CD4-positive, alpha-beta T cell treated with Interleukin-15 for 4 hours (primary cell): Measurements from ENCODE around the gene LMF1.

Source experiments
- DNase-seq: peaks from one replicate; pipeline ENCODE4 v3.0.0-alpha.2; 2020; ENCODE audit warnings: low spot score

Gene LMF1

GRCh38 chr16:984736-985636, 14.2 kb upstream of the LMF1 start:
- no peak for DNase-seq

- no peak for DNase-seq
These were observed 13.4 kb upstream of the LMF1 start for GRCh38 chr16:984121-984694.

GRCh38 chr16:983044-984030, 12.6 kb upstream of the LMF1 start:
- no peak for DNase-seq

DNA sequence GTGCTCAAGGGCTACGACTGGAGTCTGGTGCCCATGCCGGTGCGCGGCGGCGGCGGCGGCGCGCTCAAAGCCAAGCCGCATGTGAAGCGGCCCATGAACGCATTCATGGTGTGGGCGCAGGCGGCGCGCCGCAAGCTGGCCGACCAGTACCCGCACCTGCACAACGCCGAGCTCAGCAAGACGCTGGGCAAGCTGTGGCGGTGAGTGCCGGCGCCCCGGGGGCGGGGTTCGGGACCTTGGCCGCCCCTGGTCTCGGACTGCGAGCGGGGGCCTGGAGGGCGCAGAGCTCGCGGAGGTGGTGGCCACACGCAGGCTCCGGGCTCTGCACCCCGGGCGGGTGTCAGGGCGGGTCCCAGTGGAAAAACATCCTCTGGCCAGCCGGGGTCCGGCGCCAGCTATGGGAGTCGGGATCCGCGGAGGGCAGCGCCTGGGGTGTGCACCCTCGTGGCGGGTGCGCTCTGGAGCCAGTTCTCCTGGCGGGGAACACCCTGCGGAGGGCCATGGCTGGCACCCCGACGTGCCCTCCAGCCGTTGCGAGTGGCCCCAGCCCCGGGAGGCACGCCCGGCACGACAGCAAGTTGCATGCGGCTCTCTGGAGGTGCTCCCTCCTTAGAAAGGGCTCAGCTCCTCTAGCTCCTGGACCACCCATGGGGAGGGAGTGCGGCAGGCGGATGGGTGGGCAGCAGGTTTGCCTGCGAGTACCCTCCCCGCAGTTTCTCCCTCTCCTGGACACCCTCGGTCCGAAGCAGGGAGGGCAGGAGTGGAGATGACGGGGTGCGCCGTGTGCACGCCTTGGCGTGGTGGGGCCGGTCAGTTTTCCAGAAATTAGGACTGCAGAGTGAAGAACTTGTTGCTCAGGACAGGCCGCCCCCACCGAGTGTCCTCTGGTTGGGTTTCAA, 11.6 kb upstream of the LMF1 start:
- no peak for DNase-seq

DNA sequence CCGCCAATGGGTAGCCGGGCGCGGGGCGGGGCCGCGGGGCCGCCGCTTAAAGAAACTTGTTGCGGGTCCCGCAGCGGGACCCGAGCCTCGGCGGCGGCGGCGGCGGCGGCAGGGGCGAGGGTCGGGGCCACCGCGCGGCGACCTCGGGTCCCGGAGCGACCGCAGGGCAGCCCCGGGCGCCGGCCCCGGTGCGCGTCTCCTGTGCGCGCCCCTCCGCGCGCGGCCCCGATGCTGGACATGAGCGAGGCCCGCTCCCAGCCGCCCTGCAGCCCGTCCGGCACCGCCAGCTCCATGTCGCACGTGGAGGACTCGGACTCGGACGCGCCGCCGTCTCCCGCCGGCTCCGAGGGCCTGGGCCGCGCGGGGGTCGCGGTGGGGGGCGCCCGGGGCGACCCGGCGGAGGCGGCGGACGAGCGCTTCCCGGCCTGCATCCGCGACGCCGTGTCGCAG, 10.9 kb upstream of the LMF1 start, which contains the start of gene SOX8:
TSS of gene SOX8 (plus strand) at position 76 of the 450 bp plus-strand sequence. CDS start at position 229, 153 bp downstream.
- no peak for DNase-seq

DNA sequence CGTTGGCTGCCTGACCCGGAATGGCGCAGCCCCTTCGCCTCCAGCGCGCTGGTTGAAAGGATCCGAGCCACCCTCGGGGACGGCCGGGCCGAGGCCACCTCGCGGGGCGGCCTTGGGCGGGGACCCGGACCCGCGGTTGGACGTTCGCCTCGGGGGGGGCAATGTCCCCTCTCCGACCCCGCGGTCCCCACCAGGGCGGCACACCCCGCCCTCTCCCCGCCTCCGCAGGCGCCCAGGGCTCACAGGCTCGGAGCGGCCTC, 9.7 kb upstream of the LMF1 start:
- no peak for DNase-seq

DNA sequence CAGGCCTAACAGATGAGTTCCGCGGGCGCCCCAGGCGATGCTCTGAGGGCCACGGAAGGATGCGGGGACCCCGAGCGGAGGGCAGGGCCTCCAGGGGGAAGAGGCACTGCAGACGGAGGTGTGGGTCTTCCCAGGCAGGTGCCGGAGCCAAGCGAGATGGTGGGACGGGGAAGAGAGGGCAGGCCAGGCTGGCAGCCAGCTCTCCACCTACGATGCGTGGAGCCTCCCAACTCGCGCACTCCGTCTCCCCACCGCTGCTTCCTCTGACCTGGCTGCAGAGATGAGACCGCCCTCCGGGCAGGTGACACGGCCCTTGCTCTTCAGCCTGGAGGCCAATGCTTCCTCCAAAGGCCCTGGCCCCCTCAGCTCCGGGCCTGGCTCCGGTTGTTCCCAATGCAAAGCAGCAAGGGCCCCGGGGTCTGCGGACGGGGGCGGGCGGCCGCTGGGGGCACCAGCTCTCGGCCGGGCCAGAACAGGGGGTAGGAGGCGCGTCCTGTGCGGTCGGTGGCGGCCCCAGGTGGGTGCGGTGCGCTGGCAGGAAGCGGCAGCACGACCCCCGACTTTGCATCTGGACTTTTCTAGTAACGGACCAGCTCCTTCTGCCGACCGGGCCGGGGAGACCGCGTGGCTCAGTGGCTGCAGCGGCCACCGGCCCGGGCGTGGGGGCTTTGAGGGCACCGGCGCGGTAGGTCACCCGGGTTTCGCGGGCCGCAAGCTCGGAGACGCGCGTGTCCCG, 9.2 kb upstream of the LMF1 start:
- DNase-seq: no peak

- no peak for DNase-seq
These were observed 8.4 kb upstream of the LMF1 start for GRCh38 chr16:979147-979546.

DNA sequence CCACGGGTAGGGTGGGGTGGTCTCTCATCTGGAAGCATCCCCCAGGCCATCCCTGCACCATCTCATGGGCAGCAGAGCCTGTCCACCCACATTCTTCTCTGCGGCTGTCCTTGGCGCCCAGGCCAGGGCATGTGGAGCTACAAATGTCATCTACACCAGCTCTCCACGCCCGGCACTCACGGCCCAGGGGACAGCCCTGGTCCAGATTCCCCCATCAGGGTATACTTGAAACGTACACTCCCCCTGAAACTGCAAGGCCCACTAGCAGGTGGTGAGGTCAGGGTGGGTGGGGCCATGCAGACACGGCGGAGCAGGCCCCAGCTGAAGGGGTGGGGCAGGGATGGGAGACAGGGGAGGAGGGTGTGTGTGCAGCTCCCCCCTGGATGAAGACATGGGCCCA, 7.6 kb upstream of the LMF1 start:
- DNase-seq: no peak

- no peak for DNase-seq
These were observed 7.1 kb upstream of the LMF1 start for GRCh38 chr16:977896-978295.

DNA sequence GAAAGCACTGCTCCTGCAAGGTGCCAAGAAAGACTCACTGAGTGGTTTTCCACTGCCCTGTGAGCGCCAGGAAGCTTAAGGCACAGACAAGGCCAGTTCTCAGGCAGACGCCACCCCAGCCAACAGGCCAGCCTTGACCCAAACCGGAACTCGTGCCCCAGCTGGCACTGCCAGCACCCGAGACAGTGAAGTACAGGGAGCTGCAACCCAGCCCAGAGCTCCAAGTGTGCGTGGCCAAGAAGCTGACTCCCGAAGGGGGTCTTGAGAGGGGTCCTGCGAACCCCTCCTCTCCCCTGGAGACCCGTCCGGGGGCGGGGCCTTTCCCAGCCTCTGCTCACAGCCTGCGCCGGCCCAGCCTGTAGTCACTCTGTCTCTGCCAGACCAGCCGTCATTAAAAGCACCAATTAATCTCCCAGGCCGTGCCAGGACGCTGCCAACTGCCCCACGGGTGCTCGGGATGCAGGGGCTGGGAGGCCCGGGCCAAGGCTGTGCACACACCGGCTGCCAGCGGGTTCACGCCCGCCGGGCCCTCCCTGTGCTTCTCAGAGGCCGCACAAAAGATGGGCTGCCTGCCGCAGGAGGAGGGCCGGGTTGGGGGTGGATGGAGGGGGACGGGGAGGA, 6.4 kb upstream of the LMF1 start:
- DNase-seq: no peak

GRCh38 chr16:976389-976931, 5.7 kb upstream of the LMF1 start:
- DNase-seq: no peak

- DNase-seq: no peak
These were observed 4.5 kb upstream of the LMF1 start for GRCh38 chr16:975291-975690.

DNA sequence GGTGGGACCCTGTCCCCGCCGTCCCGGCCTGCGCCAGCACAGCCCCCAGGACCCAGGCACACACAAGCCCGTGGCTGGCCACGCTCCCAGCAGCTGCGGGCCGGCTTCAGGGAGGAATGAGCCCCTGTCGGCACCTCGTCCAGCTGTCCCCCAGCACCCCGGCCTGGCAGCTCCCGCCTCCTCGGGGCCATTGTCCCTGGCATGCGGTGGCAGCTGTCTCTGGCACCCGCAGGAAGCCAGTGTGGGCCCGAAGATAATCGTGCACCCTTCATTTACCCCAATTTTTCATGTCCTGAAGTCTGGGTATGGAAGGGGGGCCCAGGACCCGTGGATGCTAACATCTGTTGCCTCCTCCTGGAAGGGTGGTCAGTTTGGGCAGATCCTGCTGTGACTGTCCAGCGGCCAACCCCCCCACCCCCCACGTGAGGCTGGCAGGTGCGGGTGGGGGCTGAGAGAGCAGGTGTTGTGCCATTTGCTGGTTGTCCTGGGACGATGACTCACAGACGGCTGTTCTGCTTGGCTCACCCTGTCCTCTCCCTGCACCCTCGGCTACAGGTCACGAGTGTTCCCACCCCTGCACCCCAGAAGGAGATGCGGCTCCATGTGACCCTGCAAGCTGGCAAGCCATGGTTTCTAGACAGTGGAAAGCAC, 4.0 kb upstream of the LMF1 start:
- DNase-seq: no peak

GRCh38 chr16:974001-974601, 3.3 kb upstream of the LMF1 start:
- no peak for DNase-seq

- DNase-seq: no peak
These were observed 2.6 kb upstream of the LMF1 start for GRCh38 chr16:973366-973765.

DNA sequence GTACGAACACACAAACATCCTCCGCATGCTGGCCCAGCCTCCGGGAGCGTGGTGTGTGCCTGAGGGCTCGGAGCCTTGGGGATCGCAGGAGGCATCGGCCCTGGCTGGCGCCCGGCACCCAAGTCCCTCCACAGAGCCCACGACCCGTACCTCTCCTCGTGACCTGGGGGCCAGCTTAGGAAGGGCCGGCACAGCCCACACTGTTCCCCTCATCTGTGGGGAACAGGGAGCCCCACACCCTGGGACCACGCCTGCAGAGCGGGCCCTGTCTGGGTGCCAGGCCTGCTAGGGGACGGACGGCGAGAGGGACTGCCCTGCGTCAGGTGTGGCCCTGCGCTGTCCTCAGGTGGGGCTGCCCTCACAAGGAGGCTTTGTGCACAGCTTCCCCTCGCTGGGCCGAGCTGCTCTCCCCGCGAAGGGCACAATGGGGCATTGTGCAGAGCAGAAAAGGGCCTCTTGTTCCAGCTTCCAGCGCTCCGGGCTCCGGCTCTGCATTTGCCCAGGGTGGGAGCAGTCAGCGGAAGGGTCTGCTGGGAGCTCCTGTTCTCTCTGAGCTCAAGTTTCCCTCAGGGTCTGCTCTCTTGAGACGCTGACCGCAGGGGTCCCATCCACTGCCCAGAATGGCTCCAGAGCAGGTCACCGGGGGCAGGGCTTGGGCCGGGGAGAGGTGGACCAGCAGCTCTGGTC, 1.7 kb upstream of the LMF1 start:
- no peak for DNase-seq

- no peak for DNase-seq
These were observed 1.2 kb upstream of the LMF1 start for GRCh38 chr16:971981-972315.

DNA sequence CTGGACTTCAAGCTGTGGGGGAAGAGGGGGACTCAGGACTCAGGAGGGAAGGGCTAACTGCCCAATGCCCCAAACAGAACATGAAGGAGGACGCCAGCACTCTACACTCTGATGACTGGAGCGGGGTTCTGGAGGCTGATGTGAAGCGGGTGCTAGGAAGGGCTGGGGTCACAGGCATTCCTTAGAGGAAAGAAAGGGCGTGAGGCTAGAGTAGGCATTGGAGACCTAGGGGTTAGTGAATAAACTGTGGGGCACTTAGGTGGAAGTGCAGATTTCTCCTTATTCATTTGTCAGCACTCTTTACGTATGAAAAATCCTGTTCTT, 760 bp upstream of the LMF1 start:
- no peak for DNase-seq
